ENCODE results near the gene TCHP. TPM values are rescaled to one million over a fixed set of nuclear protein-coding genes. Genes with fewer than 3 reads are reported as not detected.

Gene TCHP
- total RNA-seq, 4 donors from 2014 or later: 12.4 to 29.4 (median 17.6) TPM

GRCh38 chr12:109963330-109963729 lies 63.3 kb downstream of the TCHP start:
- Histone ChIP-seq H3K36me3 (peaks cover 0 to 98% of the 10 kb centered on the region in 2 donors), H3K9me3 (no peaks in the 10 kb centered on the region), H3K27ac (peak overlapping the region in 1 of 4 donors; percentile 2), H3K4me1 (peaks cover 0 to 12% (median 0%) of the 10 kb centered on the region in 3 donors), H3K27me3 (no peaks in the 10 kb centered on the region), H3K4me3 (no peak overlapping the region)
- WGBS, 2 donors (ENCODE audit: low coverage in 1 of 2): 91 to 100% methylated on average over 1 of the region's 1 CpG
- TF ChIP-seq POLR2A (IDR thresholded peaks at IDR 0.05): no peak
- no peak for TF ChIP-seq POLR2AphosphoS5 (IDR thresholded peaks at IDR 0.05)
- no peak for TF ChIP-seq CTCF (IDR thresholded peaks at IDR 0.05)
- TF ChIP-seq EP300 (IDR thresholded peaks at IDR 0.05): no peak
- ATAC-seq: no peak

- Histone ChIP-seq H3K4me3 (no peak overlapping the region), H3K36me3 (peaks cover 0 to 98% of the 10 kb centered on the region in 2 donors), H3K4me1 (peaks cover 0 to 12% (median 0%) of the 10 kb centered on the region in 3 donors), H3K9me3 (no peaks in the 10 kb centered on the region), H3K27ac (peak overlapping the region in 1 of 4 donors; percentile 2), H3K27me3 (no peaks in the 10 kb centered on the region)
- ATAC-seq: no peak
- TF ChIP-seq EP300 (IDR thresholded peaks at IDR 0.05): no peak
- no peak for TF ChIP-seq POLR2A (IDR thresholded peaks at IDR 0.05)
- no peak for TF ChIP-seq POLR2AphosphoS5 (IDR thresholded peaks at IDR 0.05)
- TF ChIP-seq CTCF (IDR thresholded peaks at IDR 0.05): no peak
- WGBS, 2 donors (ENCODE audit: low coverage in 1 of 2): 46 to 58% methylated on average over 3 to 4 of the region's 4 CpGs
Observed at GRCh38 chr12:109963743-109964429, 63.8 kb downstream of the TCHP start.

GRCh38 chr12:109966546-109966945 lies 66.5 kb downstream of the TCHP start:
- no peaks in the 10 kb centered on the region for H3K9me3 ChIP-seq
- ATAC-seq: no peak
- no peaks in the 10 kb centered on the region for H3K27me3 ChIP-seq
- H3K4me1 ChIP-seq: peaks cover 0 to 8% (median 0%) of the 10 kb centered on the region in 3 donors
- no peak overlapping the region for H3K4me3 ChIP-seq
- H3K27ac ChIP-seq: no peak overlapping the region
- WGBS, 2 donors (ENCODE audit: low coverage in 1 of 2): 83 to 96% methylated on average over 3 to 4 of the region's 4 CpGs
- TF ChIP-seq POLR2A (IDR thresholded peaks at IDR 0.05) (no peak), EP300 (IDR thresholded peaks at IDR 0.05) (no peak), CTCF (IDR thresholded peaks at IDR 0.05) (no peak), POLR2AphosphoS5 (IDR thresholded peaks at IDR 0.05) (no peak)
- peaks cover 0 to 98% of the 10 kb centered on the region in 2 donors for H3K36me3 ChIP-seq

GRCh38 chr12:109967383-109968031 lies 67.4 kb downstream of the TCHP start:
- Histone ChIP-seq H3K27me3 (no peaks in the 10 kb centered on the region), H3K27ac (no peak overlapping the region), H3K4me1 (peaks cover 0 to 8% (median 0%) of the 10 kb centered on the region in 3 donors), H3K9me3 (no peaks in the 10 kb centered on the region), H3K36me3 (peaks cover 0 to 98% of the 10 kb centered on the region in 2 donors), H3K4me3 (no peak overlapping the region)
- no peak for ATAC-seq
- no peak for TF ChIP-seq CTCF (IDR thresholded peaks at IDR 0.05)
- no peak for TF ChIP-seq POLR2A (IDR thresholded peaks at IDR 0.05)
- TF ChIP-seq POLR2AphosphoS5 (IDR thresholded peaks at IDR 0.05): no peak
- TF ChIP-seq EP300 (IDR thresholded peaks at IDR 0.05): no peak
- 71 to 92% methylated on average over 5 to 6 of the region's 8 CpGs for WGBS, 2 donors (ENCODE audit: low coverage in 1 of 2)

Small RNAs within 50 kb of the gene (small RNA-seq; reads per million reads assigned to genes)
- gene RN7SL441P: 0 reads per million in 4 donors

Other genes starting within 250 kb of the TCHP start
- 1 to 10 TPM in 2 of 4 donors, under 1 TPM in 2; 0.54 to 3.7 (median 0.92) TPM for gene FAM222A, start 186.4 kb upstream of the TCHP start, total RNA-seq
- under 1 TPM in 3 of 4 donors, not detected in 1; 0.13 to 0.82 (median 0.19) TPM for gene TRPV4, start 66.9 kb upstream of the TCHP start, total RNA-seq
- gene GLTP, start 19.7 kb upstream of the TCHP start, total RNA-seq: 10 to 100 TPM; 35.2 to 70.3 (median 51.8) TPM
- 10 to 100 TPM; 36.8 to 52.8 (median 42.3) TPM for gene GIT2, start 96.1 kb downstream of the TCHP start, total RNA-seq
- gene ANKRD13A, start 99.2 kb downstream of the TCHP start, total RNA-seq: 100 to 1,000 TPM; 141 to 182 (median 153) TPM
- 10 to 100 TPM in 3 of 4 donors, 1 to 10 TPM in 1; 9.4 to 21.5 (median 11.4) TPM for gene C12orf76, start 148.2 kb downstream of the TCHP start, total RNA-seq
- 10 to 100 TPM; 16.0 to 40.0 (median 20.7) TPM for gene IFT81, start 224.1 kb downstream of the TCHP start, total RNA-seq